A673 (cell line): ENCODE results near the gene IRGC. TPM values are rescaled to one million over a fixed set of nuclear protein-coding genes. Genes with fewer than 3 reads are reported as not detected.

Experiments used
- BruUV-seq: library from RNA; stranded (reverse); fragments of 400-500 nt; replicated peaks from 2 replicates; lab custom pipeline; 2021; lab: Mats Ljungman, UMichigan
- CTCF ChIA-PET: fragments of 300-600 bp; sonication (Branson Sonifier 250); formaldehyde crosslinking; loops from one replicate; lab custom pipeline; 2022; ENCODE audit warnings: antibody characterized with exemption; lab: Charles Lee
- POLR2A ChIA-PET: fragments of 300-600 bp; sonication (Branson Sonifier 250); formaldehyde crosslinking; loops from one replicate; lab custom pipeline; 2022; ENCODE audit warnings: antibody characterized with exemption; ENCODE audit not compliant: low non-redundant PET; lab: Charles Lee
- DNase-seq: peaks from one replicate; pipeline ENCODE4 v3.0.0-alpha.2; 2015; ENCODE audit warnings: low spot score
- H3K27ac ChIP-seq: fragments of 200-600 bp; sonication (generic); 2 replicates; pipeline ENCODE4 v1.5.1; 2016; ENCODE audit warnings: mixed run types, low read depth, mild to moderate bottlenecking, mixed read lengths, antibody characterized with exemption, low read length; ENCODE audit not compliant: poor library complexity, severe bottlenecking
- H3K27me3 ChIP-seq: fragments of 200-600 bp; sonication (generic); replicated peaks from 2 replicates; pipeline ENCODE4 v1.6.1; 2017; ENCODE audit warnings: mixed run types, low read depth, mild to moderate bottlenecking, mixed read lengths, antibody characterized with exemption, low read length; ENCODE audit not compliant: insufficient read depth, poor library complexity
- H3K36me3 ChIP-seq: fragments of 200-600 bp; sonication (generic); 2 replicates; pipeline ENCODE4 v1.6.1; 2016; ENCODE audit warnings: mixed run types, mild to moderate bottlenecking, mixed read lengths, antibody characterized with exemption, low read length; ENCODE audit not compliant: insufficient read depth, poor library complexity, severe bottlenecking
- H3K4me1 ChIP-seq: fragments of 200-600 bp; sonication (generic); 2 replicates; pipeline ENCODE4 v1.6.1; 2017; ENCODE audit warnings: mixed run types, mild to moderate bottlenecking, mixed read lengths, antibody characterized with exemption, low read length; ENCODE audit not compliant: insufficient read depth, poor library complexity, severe bottlenecking
- H3K4me3 ChIP-seq: fragments of 200-600 bp; sonication (generic); 2 replicates; pipeline ENCODE4 v1.5.1; 2016; ENCODE audit warnings: low read depth, mixed run types, mild to moderate bottlenecking, mixed read lengths, low read length; ENCODE audit not compliant: poor library complexity, severe bottlenecking
- H3K9me3 ChIP-seq: fragments of 200-600 bp; sonication (generic); 2 replicates; pipeline ENCODE4 v1.6.1; 2016; ENCODE audit warnings: mixed run types, low read depth, mild to moderate bottlenecking, mixed read lengths, antibody characterized with exemption, low read length; ENCODE audit not compliant: poor library complexity, severe bottlenecking
- EZH2 ChIP-seq: fragments of 200-600 bp; sonication (generic); IDR thresholded peaks from 2 replicates; pipeline ENCODE4 v1.6.1; 2017; ENCODE audit warnings: borderline replicate concordance, low read depth, mild to moderate bottlenecking, mixed read lengths, antibody characterized with exemption, low read length; ENCODE audit not compliant: poor library complexity, severe bottlenecking
- intact Hi-C: fragments of 100-400 bp; cut with micrococcal nuclease; formaldehyde crosslinking; loops from one replicate; pipeline ENCODE4 v1.10.0; 2022; ENCODE audit not compliant: unreplicated experiment
- total RNA-seq: library from RNA; stranded (reverse); gene quantifications from 2 replicates; pipeline ENCODE4 v1.2.3, GENCODE V29; 2021
- TF ChIP-seq, protein P1 (sequence below): fragments of 300-800, 200-600 bp; sonication (generic); conservative IDR thresholded peaks from 2 replicates; pipeline ENCODE4 v1.5.1; 2017; ENCODE audit warnings: low read depth, mild to moderate bottlenecking, antibody characterized with exemption, low read length, moderate library complexity, mixed read lengths

IRGC gene
- total RNA-seq, 1 experiment from 2014 or later: not detected

DNA sequence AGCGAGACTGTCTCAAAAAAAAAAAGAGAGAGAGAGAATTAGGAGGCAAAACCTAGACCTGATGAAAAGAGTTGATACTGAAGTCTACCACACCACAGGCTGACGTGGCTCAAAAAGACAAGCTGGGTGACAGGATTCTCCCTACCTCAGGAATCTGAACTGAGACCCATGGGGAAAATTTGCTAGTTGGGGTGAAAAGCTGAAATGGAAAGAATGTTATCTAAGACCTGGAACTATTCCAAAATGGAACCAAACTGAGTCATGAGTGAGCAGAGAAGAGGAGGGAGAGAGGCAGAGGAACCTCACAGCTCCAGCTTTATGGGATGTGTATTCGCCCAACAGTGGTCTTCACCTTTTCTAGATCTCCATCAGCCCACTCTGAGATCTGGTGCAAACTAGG lies 27.2 kb downstream of the IRGC start:
- TF ChIP-seq, protein P1, sequence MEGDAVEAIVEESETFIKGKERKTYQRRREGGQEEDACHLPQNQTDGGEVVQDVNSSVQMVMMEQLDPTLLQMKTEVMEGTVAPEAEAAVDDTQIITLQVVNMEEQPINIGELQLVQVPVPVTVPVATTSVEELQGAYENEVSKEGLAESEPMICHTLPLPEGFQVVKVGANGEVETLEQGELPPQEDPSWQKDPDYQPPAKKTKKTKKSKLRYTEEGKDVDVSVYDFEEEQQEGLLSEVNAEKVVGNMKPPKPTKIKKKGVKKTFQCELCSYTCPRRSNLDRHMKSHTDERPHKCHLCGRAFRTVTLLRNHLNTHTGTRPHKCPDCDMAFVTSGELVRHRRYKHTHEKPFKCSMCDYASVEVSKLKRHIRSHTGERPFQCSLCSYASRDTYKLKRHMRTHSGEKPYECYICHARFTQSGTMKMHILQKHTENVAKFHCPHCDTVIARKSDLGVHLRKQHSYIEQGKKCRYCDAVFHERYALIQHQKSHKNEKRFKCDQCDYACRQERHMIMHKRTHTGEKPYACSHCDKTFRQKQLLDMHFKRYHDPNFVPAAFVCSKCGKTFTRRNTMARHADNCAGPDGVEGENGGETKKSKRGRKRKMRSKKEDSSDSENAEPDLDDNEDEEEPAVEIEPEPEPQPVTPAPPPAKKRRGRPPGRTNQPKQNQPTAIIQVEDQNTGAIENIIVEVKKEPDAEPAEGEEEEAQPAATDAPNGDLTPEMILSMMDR: no peak
- TF ChIP-seq EZH2: no peak
- Histone ChIP-seq H3K36me3 (peaks cover 92% of the 10 kb centered on the region), H3K27ac (no peak overlapping the region), H3K4me3 (no peak overlapping the region), H3K9me3 (no peaks in the 10 kb centered on the region), H3K27me3 (no peaks in the 10 kb centered on the region), H3K4me1 (no peaks in the 10 kb centered on the region)
- CTCF ChIA-PET: no interaction called here
- no peak for DNase-seq
- intact Hi-C loops: no loop called here
- no TSS peak for BruUV-seq
- POLR2A ChIA-PET: no interaction called here

DNA sequence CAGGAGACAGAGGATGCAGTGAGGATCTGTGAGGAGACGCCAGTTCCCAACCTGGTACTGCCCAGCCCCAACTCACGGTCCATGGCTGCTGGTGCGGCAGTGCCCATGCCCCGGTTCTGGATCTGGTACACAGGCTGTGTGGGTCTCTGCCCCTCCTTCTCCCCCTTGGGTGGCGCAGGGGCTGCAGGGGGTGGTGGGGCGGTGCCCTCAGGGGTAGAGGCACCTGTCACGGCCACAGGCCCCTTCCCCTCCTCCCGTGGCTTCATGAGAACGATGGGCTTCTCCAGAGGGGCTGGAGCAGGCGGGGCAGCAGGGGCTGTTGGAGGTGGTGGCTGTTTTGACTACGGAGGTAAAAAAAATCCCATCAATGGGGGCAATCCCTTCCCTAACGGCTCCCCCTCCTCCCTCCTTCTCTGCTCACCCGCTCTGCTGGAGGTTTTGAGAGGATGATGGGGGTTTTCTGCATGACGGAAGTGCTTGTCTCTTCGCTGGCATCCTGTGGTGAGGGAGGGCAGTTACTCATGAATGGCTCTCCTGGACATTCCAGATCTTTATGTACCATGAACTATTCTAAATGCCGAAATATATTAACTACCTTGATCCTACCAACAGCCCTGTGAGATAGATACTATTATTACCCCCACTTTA lies 31.8 kb downstream of the IRGC start:
- no peak for DNase-seq
- Histone ChIP-seq H3K4me3 (no peak overlapping the region), H3K9me3 (no peaks in the 10 kb centered on the region), H3K27me3 (no peaks in the 10 kb centered on the region), H3K4me1 (no peaks in the 10 kb centered on the region), H3K36me3 (peaks cover 84% of the 10 kb centered on the region), H3K27ac (no peak overlapping the region)
- ChIA-PET CTCF (no interaction called here), POLR2A (no interaction called here)
- intact Hi-C loops: no loop called here
- no TSS peak for BruUV-seq
- TF ChIP-seq, protein P1: no peak
- TF ChIP-seq EZH2: no peak

DNA sequence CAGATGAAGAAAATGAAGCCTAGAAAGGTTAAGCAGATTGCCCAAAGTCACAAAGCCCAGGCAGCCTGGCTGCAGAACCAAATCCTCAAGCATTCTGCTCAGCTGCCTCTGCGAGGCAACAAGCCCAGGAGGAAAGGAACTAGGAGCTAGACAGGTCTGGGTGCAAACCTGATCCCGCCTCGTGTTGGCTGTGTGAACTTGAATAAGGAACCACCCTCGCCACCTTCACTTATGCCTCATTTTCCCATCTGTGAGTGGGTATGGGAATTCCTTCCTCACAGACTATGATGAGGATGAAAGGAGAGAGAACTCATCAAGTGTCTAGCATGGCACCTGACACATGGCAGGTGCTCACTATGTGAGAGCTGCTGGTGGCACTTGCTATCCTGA lies 32.3 kb downstream of the IRGC start:
- Histone ChIP-seq H3K27me3 (no peaks in the 10 kb centered on the region), H3K27ac (no peak overlapping the region), H3K36me3 (peaks cover 79% of the 10 kb centered on the region), H3K9me3 (no peaks in the 10 kb centered on the region), H3K4me3 (no peak overlapping the region), H3K4me1 (peaks cover 4% of the 10 kb centered on the region)
- no peak for DNase-seq
- ChIA-PET POLR2A (no interaction called here), CTCF (no interaction called here)
- TF ChIP-seq, protein P1: no peak
- no peak for TF ChIP-seq EZH2
- intact Hi-C loops: no loop called here
- no TSS peak for BruUV-seq
